Left renal cortex interstitium (tissue), 4 donors: ENCODE measurements around the gene NXN. TPM values are rescaled to one million over a fixed set of nuclear protein-coding genes. Genes with fewer than 3 reads are reported as not detected.
"Not testable (repeated sequence)": the region's sequence is repeated elsewhere in the genome, so short reads cannot be mapped to it uniquely, and the experiment has no call there.

Experiments used
- DNase-seq, 4 donors: peaks; one replicate each; pipeline ENCODE4 v3.0.0-alpha.2; 2013; ENCODE audit warnings: low read depth in 4 of 4, low spot score in 2 of 4, missing footprints in 1 of 4
- polyA plus RNA-seq, 4 donors: library from polyadenylated mRNA; unstranded; fragments of 120-200 nt; gene quantifications; one replicate each; pipeline ENCODE4 v1.2.1, GENCODE V29; 2013; ENCODE audit not compliant: insufficient read length in 4 of 4

The NXN gene
- polyA plus RNA-seq, 4 donors, result 31.7 to 43.7 (median 39.7) TPM

DNA sequence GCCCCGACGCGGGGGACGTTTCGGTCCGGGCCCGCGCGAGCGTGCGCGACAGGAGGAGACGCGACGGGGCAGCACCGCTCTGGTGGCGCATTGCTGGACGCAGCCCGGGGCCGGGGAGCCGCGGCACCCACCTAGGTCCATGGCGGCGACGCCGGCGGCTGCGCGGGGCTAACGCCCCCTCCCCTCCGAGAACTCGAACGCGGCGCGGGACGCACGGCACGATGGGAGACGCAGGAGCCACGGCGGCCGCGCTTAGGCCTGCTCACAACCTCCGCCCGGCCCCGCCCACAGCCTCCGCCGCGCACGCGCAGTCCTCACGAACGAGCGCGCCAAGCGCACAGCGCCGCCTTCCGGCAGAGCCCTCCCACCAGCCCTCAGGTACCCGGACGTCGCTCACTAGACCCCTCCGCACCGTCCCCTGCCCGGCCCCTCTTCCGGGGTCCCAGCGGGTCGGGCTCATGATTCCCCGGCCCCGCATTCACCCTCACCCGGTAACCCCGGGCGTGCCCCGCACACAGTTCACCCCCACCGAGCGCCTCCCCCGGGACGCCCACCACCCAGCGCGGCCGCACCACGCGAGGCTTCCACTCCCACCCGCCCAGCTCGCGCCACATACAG lies 227.5 kb downstream of the NXN start, which contains the start of gene GEMIN4:
Gene GEMIN4 (minus strand): TSS at position 263 of the 618 bp plus-strand sequence. CDS start 122 bp downstream, at position 141.
- DNase-seq, result peak; percentile 80 to 90 (median 84)

- no peak for DNase-seq
Observed at GRCh38 chr17:751269-752001, 228.1 kb downstream of the NXN start.

- no peak for DNase-seq
Observed at GRCh38 chr17:750431-751037, 229.0 kb downstream of the NXN start.

DNA sequence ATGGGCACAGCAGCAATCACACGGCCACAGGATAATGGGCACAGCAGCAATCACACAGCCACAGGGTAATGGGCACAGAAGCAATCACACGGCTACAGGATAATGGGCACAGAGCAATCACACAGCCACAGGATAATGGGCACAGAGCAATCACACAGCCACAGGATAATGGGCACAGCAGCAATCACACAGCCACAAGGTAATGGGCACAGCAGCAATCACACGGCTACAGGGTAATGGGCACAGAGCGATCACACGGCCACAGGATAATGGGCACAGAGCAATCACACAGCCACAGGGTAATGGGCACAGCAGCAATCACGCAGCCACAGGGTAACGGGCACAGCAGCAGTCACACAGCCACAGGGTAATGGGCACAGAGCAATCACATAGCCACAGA lies 230.2 kb downstream of the NXN start:
- not testable (repeated sequence) for DNase-seq

Other genes with a start within 250 kb of the NXN start
- gene TLCD3A, start 247.2 kb downstream of the NXN start, polyA plus RNA-seq, result 10 to 100 TPM; 21.4 to 29.3 (median 27.1) TPM
- gene GEMIN4, start 227.5 kb downstream of the NXN start, polyA plus RNA-seq, result 10 to 100 TPM; 19.4 to 25.6 (median 22.0) TPM
- gene GLOD4, start 197.5 kb downstream of the NXN start, polyA plus RNA-seq, result 100 to 1,000 TPM; 113 to 138 (median 117) TPM
- gene MRM3, start 197.4 kb downstream of the NXN start, polyA plus RNA-seq, result 10 to 100 TPM; 19.8 to 21.4 (median 20.6) TPM
- gene TIMM22, start 17.4 kb upstream of the NXN start, polyA plus RNA-seq, result 10 to 100 TPM; 13.8 to 16.0 (median 14.9) TPM
- gene ABR, start 200.2 kb upstream of the NXN start, polyA plus RNA-seq, result 10 to 100 TPM; 45.4 to 63.7 (median 53.3) TPM